Testis (tissue), 2 donors: ENCODE data around the gene CDH19.

Experiments used
- POLR2A ChIP-seq: fragments of 450-650 bp; IDR thresholded peaks from one replicate; pipeline ENCODE4 v1.6.1; 2017; ENCODE audit warnings: antibody characterized with exemption, mild to moderate bottlenecking, moderate library complexity
- TF ChIP-seq, protein P1 (sequence below), 3 experiments: fragments of 450-650 bp in 2 of 3; fragments of 200-600 bp in 1 of 3; sonication (generic) in 1 of 3; IDR thresholded peaks; one replicate each; pipeline ENCODE4 v1.5.1; 2016 to 2019; ENCODE audit warnings: antibody characterized with exemption in 3 of 3, mild to moderate bottlenecking in 2 of 3, moderate library complexity in 1 of 3

DNA sequence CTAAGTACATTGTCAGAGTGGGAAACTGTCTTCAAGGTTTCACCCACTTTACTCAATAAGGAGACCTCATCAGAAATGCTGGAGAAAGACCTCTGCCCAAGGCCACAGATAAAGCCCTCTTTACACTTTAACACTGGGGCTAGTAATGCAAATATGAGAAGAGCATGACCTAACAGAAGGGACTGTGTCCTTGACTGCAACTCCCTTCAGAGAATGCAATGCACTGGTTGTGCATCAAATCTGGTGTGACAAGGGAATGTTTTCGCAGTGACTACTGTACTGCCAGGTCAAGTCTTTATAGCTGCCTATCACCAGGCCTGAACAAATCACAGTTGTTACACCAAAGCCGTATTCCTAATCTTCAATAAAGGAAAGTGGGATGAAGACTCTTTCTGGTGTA lies 28.6 kb downstream of the CDH19 start:
- TF ChIP-seq, protein P1, sequence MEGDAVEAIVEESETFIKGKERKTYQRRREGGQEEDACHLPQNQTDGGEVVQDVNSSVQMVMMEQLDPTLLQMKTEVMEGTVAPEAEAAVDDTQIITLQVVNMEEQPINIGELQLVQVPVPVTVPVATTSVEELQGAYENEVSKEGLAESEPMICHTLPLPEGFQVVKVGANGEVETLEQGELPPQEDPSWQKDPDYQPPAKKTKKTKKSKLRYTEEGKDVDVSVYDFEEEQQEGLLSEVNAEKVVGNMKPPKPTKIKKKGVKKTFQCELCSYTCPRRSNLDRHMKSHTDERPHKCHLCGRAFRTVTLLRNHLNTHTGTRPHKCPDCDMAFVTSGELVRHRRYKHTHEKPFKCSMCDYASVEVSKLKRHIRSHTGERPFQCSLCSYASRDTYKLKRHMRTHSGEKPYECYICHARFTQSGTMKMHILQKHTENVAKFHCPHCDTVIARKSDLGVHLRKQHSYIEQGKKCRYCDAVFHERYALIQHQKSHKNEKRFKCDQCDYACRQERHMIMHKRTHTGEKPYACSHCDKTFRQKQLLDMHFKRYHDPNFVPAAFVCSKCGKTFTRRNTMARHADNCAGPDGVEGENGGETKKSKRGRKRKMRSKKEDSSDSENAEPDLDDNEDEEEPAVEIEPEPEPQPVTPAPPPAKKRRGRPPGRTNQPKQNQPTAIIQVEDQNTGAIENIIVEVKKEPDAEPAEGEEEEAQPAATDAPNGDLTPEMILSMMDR (IDR thresholded peaks at IDR 0.05): no peak
- TF ChIP-seq POLR2A: no peak
